Activated naive CD8-positive, alpha-beta T cell treated with anti-CD3 and anti-CD28 coated beads, Interleukin-2, amount 50 U/mL, for 24 hours (primary cell): ENCODE data around the gene POLR3B.

ENCODE experiments used
- ATAC-seq: fragments of 150-1000 bp; cut with Tn5 transposase; one replicate; pipeline ENCODE4 v1.10.0; 2021
- DNase-seq: peaks from one replicate; pipeline ENCODE4 v3.0.0; 2021
- H3K27ac Mint-ChIP-seq: one replicate; pipeline ENCODE4 v1.8.0; 2021; ENCODE audit warnings: mild to moderate bottlenecking, mixed read lengths
- H3K27me3 Mint-ChIP-seq: one replicate; pipeline ENCODE4 v1.8.0; 2021; ENCODE audit warnings: mixed read lengths
- H3K36me3 Mint-ChIP-seq: one replicate; pipeline ENCODE4 v1.8.0; 2021; ENCODE audit warnings: low read depth, mixed read lengths
- H3K4me1 Mint-ChIP-seq: one replicate; pipeline ENCODE4 v1.8.0; 2021; ENCODE audit warnings: mixed read lengths
- H3K4me3 Mint-ChIP-seq: one replicate; pipeline ENCODE4 v1.8.0; 2021; ENCODE audit warnings: mild to moderate bottlenecking, moderate library complexity, mixed read lengths
- H3K9me3 Mint-ChIP-seq: one replicate; pipeline ENCODE4 v1.8.0; 2021; ENCODE audit warnings: mixed read lengths

The POLR3B gene

GRCh38 chr12:106417926-106418910 lies 60.7 kb downstream of the POLR3B start:
- H3K9me3 Mint-ChIP-seq = no peaks in the 10 kb centered on the region
- H3K27ac Mint-ChIP-seq = no peak overlapping the region
- DNase-seq (no peak), ATAC-seq (no peak)
- no peaks in the 10 kb centered on the region for H3K27me3 Mint-ChIP-seq
- no peak overlapping the region for H3K4me3 Mint-ChIP-seq
- H3K36me3 Mint-ChIP-seq = peaks cover 58% of the 10 kb centered on the region
- H3K4me1 Mint-ChIP-seq = no peaks in the 10 kb centered on the region

- DNase-seq = no peak
- Mint-ChIP-seq H3K4me1 (no peaks in the 10 kb centered on the region), H3K27ac (no peak overlapping the region), H3K27me3 (no peaks in the 10 kb centered on the region), H3K36me3 (peaks cover 53% of the 10 kb centered on the region), H3K9me3 (no peaks in the 10 kb centered on the region), H3K4me3 (no peak overlapping the region)
- no peak for ATAC-seq
These were observed 61.4 kb downstream of the POLR3B start for GRCh38 chr12:106418970-106419369.

- Mint-ChIP-seq H3K4me1 (no peaks in the 10 kb centered on the region), H3K9me3 (no peaks in the 10 kb centered on the region), H3K27ac (no peak overlapping the region), H3K27me3 (no peaks in the 10 kb centered on the region), H3K4me3 (no peak overlapping the region), H3K36me3 (peaks cover 33% of the 10 kb centered on the region)
- no peak for DNase-seq
- ATAC-seq = no peak
These were observed 65.7 kb downstream of the POLR3B start for GRCh38 chr12:106423291-106423690.

- Mint-ChIP-seq H3K4me3 (no peak overlapping the region), H3K27me3 (no peaks in the 10 kb centered on the region), H3K27ac (no peak overlapping the region), H3K4me1 (no peaks in the 10 kb centered on the region), H3K36me3 (peaks cover 37% of the 10 kb centered on the region), H3K9me3 (no peaks in the 10 kb centered on the region)
- no peak for DNase-seq
- ATAC-seq = no peak
These were observed 67.6 kb downstream of the POLR3B start for GRCh38 chr12:106425061-106425702.

- no peaks in the 10 kb centered on the region for H3K27me3 Mint-ChIP-seq
- ATAC-seq (no peak), DNase-seq (no peak)
- H3K36me3 Mint-ChIP-seq = peaks cover 30% of the 10 kb centered on the region
- H3K27ac Mint-ChIP-seq = no peak overlapping the region
- H3K4me3 Mint-ChIP-seq = no peak overlapping the region
- no peaks in the 10 kb centered on the region for H3K9me3 Mint-ChIP-seq
- H3K4me1 Mint-ChIP-seq = no peaks in the 10 kb centered on the region
These were observed 70.4 kb downstream of the POLR3B start for GRCh38 chr12:106427917-106428316.

GRCh38 chr12:106428384-106428783 lies 70.8 kb downstream of the POLR3B start:
- Mint-ChIP-seq H3K9me3 (no peaks in the 10 kb centered on the region), H3K4me1 (no peaks in the 10 kb centered on the region), H3K27ac (no peak overlapping the region), H3K36me3 (peaks cover 28% of the 10 kb centered on the region), H3K27me3 (no peaks in the 10 kb centered on the region), H3K4me3 (no peak overlapping the region)
- ATAC-seq (no peak), DNase-seq (no peak)

GRCh38 chr12:106429043-106429552 lies 71.5 kb downstream of the POLR3B start:
- Mint-ChIP-seq H3K9me3 (no peaks in the 10 kb centered on the region), H3K4me3 (no peak overlapping the region), H3K27me3 (no peaks in the 10 kb centered on the region), H3K36me3 (peaks cover 32% of the 10 kb centered on the region), H3K4me1 (no peaks in the 10 kb centered on the region), H3K27ac (no peak overlapping the region)
- ATAC-seq (no peak), DNase-seq (no peak)

- Mint-ChIP-seq H3K36me3 (peaks cover 35% of the 10 kb centered on the region), H3K4me3 (no peak overlapping the region), H3K27ac (no peak overlapping the region), H3K4me1 (no peaks in the 10 kb centered on the region), H3K27me3 (no peaks in the 10 kb centered on the region), H3K9me3 (no peaks in the 10 kb centered on the region)
- no peak for DNase-seq
- ATAC-seq = no peak
These were observed 72.1 kb downstream of the POLR3B start for GRCh38 chr12:106429636-106430035.

- no peaks in the 10 kb centered on the region for H3K4me1 Mint-ChIP-seq
These were observed 74.4 kb downstream of the POLR3B start for GRCh38 chr12:106431839-106432411.

GRCh38 chr12:106433055-106433454 lies 75.5 kb downstream of the POLR3B start:
- peaks cover 50% of the 10 kb centered on the region for H3K36me3 Mint-ChIP-seq
- H3K9me3 Mint-ChIP-seq = no peaks in the 10 kb centered on the region
- no peak for ATAC-seq
- H3K4me1 Mint-ChIP-seq = no peaks in the 10 kb centered on the region
- DNase-seq = no peak
- H3K27ac Mint-ChIP-seq = no peak overlapping the region
- H3K4me3 Mint-ChIP-seq = no peak overlapping the region
- H3K27me3 Mint-ChIP-seq = no peaks in the 10 kb centered on the region

More at GRCh38 chr12:106431839-106432411, 74.4 kb downstream of the POLR3B start:
- Mint-ChIP-seq H3K27me3 (no peaks in the 10 kb centered on the region), H3K4me3 (no peak overlapping the region), H3K36me3 (peaks cover 46% of the 10 kb centered on the region), H3K9me3 (no peaks in the 10 kb centered on the region), H3K27ac (no peak overlapping the region)
- ATAC-seq = no peak
- no peak for DNase-seq

GRCh38 chr12:106434526-106434925 lies 77.0 kb downstream of the POLR3B start:
- Mint-ChIP-seq H3K9me3 (no peaks in the 10 kb centered on the region), H3K4me3 (no peak overlapping the region), H3K4me1 (no peaks in the 10 kb centered on the region), H3K36me3 (peaks cover 48% of the 10 kb centered on the region), H3K27me3 (no peaks in the 10 kb centered on the region), H3K27ac (no peak overlapping the region)
- no peak for DNase-seq
- ATAC-seq = no peak

GRCh38 chr12:106436164-106436563 lies 78.6 kb downstream of the POLR3B start:
- DNase-seq = no peak
- H3K36me3 Mint-ChIP-seq = peaks cover 50% of the 10 kb centered on the region
- ATAC-seq = no peak
- no peaks in the 10 kb centered on the region for H3K27me3 Mint-ChIP-seq
- no peak overlapping the region for H3K27ac Mint-ChIP-seq
- no peaks in the 10 kb centered on the region for H3K4me1 Mint-ChIP-seq
- H3K9me3 Mint-ChIP-seq = no peaks in the 10 kb centered on the region
- no peak overlapping the region for H3K4me3 Mint-ChIP-seq

- no peak for ATAC-seq
- peaks cover 1% of the 10 kb centered on the region for H3K4me1 Mint-ChIP-seq
- DNase-seq = no peak
- no peaks in the 10 kb centered on the region for H3K27me3 Mint-ChIP-seq
- H3K27ac Mint-ChIP-seq = no peak overlapping the region
- H3K4me3 Mint-ChIP-seq = no peak overlapping the region
- no peaks in the 10 kb centered on the region for H3K9me3 Mint-ChIP-seq
- H3K36me3 Mint-ChIP-seq = peaks cover 27% of the 10 kb centered on the region
These were observed 85.0 kb downstream of the POLR3B start for GRCh38 chr12:106442575-106442974.

- no peak for DNase-seq
- no peak for ATAC-seq
- H3K36me3 Mint-ChIP-seq = peaks cover 27% of the 10 kb centered on the region
- no peak overlapping the region for H3K27ac Mint-ChIP-seq
- H3K4me3 Mint-ChIP-seq = no peak overlapping the region
- H3K4me1 Mint-ChIP-seq = peaks cover 1% of the 10 kb centered on the region
- H3K27me3 Mint-ChIP-seq = no peaks in the 10 kb centered on the region
- no peaks in the 10 kb centered on the region for H3K9me3 Mint-ChIP-seq
These were observed 87.5 kb downstream of the POLR3B start for GRCh38 chr12:106445053-106445452.

- no peak for ATAC-seq
- peaks cover 1% of the 10 kb centered on the region for H3K4me1 Mint-ChIP-seq
- H3K4me3 Mint-ChIP-seq = no peak overlapping the region
- DNase-seq = no peak
- peaks cover 21% of the 10 kb centered on the region for H3K36me3 Mint-ChIP-seq
- no peaks in the 10 kb centered on the region for H3K9me3 Mint-ChIP-seq
- H3K27me3 Mint-ChIP-seq = no peaks in the 10 kb centered on the region
- no peak overlapping the region for H3K27ac Mint-ChIP-seq
These were observed 88.4 kb downstream of the POLR3B start for GRCh38 chr12:106445959-106446358.
